Epithelial cell of prostate (primary cell): ENCODE data around the gene CCZ1B.
"Not testable (repeated sequence)": the region's sequence is repeated elsewhere in the genome, so short reads cannot be mapped to it uniquely, and the experiment has no call there.

Source experiments
- DNase-seq: peaks from one replicate; pipeline ENCODE4 v3.0.0-alpha.2; 2011; ENCODE audit warnings: low read depth, low spot score
- H3K27ac ChIP-seq: fragments of 450-650 bp; 2 replicates; pipeline ENCODE4 v1.5.1; 2017; ENCODE audit warnings: mild to moderate bottlenecking

Gene CCZ1B

GRCh38 chr7:6753964-6754363 lies 72.1 kb downstream of the CCZ1B start, which contains the start of gene RSPH10B2:
TSS of gene RSPH10B2 (plus strand) at chr7:6754103. CDS start at chr7:6757678, 3,575 bp downstream.
- H3K27ac ChIP-seq, DNase-seq: not testable (repeated sequence)

GRCh38 chr7:6750173-6750572 lies 75.9 kb downstream of the CCZ1B start:
- not testable (repeated sequence) for H3K27ac ChIP-seq, DNase-seq

- not testable (repeated sequence) for H3K27ac ChIP-seq, DNase-seq
These were observed 76.7 kb downstream of the CCZ1B start for GRCh38 chr7:6749335-6749734.
